Fibroblast of pulmonary artery (primary cell): Measurements from ENCODE around the gene EIF4G3.

ENCODE experiments used
- DNase-seq: peaks from one replicate; pipeline ENCODE4 v3.0.0-alpha.2; 2010; ENCODE audit warnings: low read depth
- H3K4me3 ChIP-seq: replicated peaks from 2 replicates; pipeline ENCODE4 v1.5.1; 2011; ENCODE audit warnings: low read depth, mild to moderate bottlenecking, control low read depth, low read length, moderate library complexity
- TF ChIP-seq, protein P1 (sequence below): IDR thresholded peaks from 2 replicates; pipeline ENCODE4 v1.5.1; 2011; ENCODE audit warnings: mild to moderate bottlenecking, control low read depth, low read length, inconsistent platforms; ENCODE audit errors: missing control alignments

Gene EIF4G3

GRCh38 chr1:21168444-21168843 is 8.3 kb downstream of the EIF4G3 start:
- no peak overlapping the region for H3K4me3 ChIP-seq
- no peak for DNase-seq
- TF ChIP-seq, protein P1, sequence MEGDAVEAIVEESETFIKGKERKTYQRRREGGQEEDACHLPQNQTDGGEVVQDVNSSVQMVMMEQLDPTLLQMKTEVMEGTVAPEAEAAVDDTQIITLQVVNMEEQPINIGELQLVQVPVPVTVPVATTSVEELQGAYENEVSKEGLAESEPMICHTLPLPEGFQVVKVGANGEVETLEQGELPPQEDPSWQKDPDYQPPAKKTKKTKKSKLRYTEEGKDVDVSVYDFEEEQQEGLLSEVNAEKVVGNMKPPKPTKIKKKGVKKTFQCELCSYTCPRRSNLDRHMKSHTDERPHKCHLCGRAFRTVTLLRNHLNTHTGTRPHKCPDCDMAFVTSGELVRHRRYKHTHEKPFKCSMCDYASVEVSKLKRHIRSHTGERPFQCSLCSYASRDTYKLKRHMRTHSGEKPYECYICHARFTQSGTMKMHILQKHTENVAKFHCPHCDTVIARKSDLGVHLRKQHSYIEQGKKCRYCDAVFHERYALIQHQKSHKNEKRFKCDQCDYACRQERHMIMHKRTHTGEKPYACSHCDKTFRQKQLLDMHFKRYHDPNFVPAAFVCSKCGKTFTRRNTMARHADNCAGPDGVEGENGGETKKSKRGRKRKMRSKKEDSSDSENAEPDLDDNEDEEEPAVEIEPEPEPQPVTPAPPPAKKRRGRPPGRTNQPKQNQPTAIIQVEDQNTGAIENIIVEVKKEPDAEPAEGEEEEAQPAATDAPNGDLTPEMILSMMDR: no peak

DNA sequence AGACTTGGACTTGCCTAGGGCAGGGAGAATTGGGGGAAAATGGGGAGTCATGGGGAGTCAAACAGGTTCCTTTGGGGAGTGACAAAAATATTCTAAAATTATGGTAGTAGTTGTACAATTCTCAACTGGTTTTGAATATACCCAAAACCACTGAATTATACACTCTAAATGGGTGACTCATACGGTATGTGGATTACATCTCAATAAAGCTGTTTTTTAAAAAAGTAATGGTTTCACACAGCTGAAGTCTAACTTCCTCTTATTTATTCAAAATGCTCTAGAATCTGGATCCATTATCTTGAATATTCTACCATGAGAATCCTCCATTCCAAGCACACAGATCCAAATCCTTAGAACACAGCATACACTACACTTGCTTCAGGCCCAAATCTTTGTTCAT is 11.1 kb downstream of the EIF4G3 start:
- TF ChIP-seq, protein P1: no peak
- DNase-seq: no peak

GRCh38 chr1:21165076-21165475 is 11.6 kb downstream of the EIF4G3 start:
- no peak overlapping the region for H3K4me3 ChIP-seq
- TF ChIP-seq, protein P1: no peak
- DNase-seq: no peak

More for the DNA sequence above, 11.1 kb downstream of the EIF4G3 start:
- no peak overlapping the region for H3K4me3 ChIP-seq

GRCh38 chr1:21164266-21164665 is 12.4 kb downstream of the EIF4G3 start:
- TF ChIP-seq, protein P1: no peak
- DNase-seq: no peak
- no peak overlapping the region for H3K4me3 ChIP-seq

DNA sequence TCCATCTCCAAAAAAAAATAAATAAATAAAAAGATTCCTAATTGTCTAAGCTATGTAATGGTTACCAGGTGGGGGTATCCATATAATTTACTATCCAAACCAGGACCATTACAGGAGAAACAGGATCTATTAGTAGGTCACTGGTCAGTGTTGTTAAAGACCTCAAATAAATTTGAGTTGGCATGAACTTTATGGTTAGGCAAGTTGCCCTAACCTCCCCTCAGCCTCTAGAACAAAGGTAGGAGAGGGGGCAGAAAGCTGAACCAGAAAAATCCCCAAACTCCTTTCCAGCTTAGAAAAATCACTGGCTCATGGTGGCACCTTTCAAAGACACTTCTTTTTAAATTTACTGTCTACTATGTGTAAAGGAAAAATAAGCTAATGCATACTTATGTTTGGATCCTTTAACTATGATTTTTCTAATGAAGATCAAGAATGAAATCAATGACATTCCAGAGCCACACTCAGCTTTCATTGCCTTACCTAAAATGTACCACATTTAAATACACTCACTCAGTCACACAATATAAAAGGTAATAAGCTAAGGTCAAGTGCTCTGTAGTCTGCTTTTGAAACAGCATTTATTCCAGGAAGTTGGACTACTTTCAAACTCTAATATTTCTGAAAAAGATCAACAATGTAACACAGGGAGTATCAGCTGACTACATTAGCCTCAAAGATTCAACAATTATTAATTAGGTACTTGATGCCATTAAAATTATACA is 13.8 kb downstream of the EIF4G3 start:
- no peak overlapping the region for H3K4me3 ChIP-seq
- no peak for DNase-seq
- TF ChIP-seq, protein P1: no peak

DNA sequence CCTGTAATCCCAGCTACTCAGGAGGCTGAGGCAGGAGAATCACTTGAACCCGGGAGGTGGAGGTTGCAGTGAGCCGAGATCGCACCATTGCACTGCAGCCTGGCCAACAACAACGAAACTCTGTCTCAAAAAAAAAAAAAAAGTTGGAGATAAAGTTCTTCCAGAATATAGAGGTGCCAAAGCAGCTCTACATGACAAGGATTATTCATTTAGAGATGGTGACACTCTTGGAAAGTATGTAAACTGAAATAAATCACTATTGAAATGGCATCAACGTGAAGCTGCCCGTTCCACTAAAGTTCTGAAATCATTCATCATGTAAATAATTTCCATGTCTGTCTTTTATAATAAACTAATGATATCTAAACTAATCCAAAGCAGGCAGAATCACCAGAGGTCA is 14.9 kb downstream of the EIF4G3 start:
- no peak for DNase-seq
- TF ChIP-seq, protein P1: no peak

DNA sequence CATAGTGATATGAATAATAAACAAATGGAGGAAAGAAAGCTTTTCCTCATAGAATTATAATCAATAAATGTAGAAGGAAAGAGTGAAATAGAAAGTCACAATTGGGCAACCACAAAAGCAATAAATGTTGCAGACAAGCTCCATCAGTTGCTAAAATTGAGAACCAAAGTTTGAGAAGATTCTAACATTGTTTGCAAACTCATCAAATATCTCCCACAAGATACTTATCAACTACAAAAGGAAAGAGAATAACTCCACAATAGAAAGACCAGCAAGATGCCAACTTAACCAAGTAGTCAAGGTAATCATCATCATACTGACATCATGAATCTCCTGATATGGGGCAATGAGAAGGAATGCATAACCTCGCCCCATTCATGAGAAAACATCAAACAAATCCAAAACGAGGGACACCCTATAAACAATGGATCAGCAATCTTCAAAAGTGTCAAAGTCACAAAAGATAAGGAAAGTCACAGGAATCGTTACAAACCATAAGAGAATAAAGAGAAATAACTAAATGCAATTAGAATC is 16.4 kb downstream of the EIF4G3 start:
- H3K4me3 ChIP-seq: no peak overlapping the region
- DNase-seq: no peak
- TF ChIP-seq, protein P1: no peak

More for the DNA sequence above, 14.9 kb downstream of the EIF4G3 start:
- H3K4me3 ChIP-seq: no peak overlapping the region
